Natural killer cell (primary cell): ENCODE measurements around the gene SLC2A13. TPM values are rescaled to one million over a fixed set of nuclear protein-coding genes. Genes with fewer than 3 reads are reported as not detected.

Source experiments
- ATAC-seq, 3 donors: fragments of 150-1000 bp in 2 of 3; fragments of 200-7000 bp in 1 of 3; cut with Tn5 transposase; 1 replicate in 1 of 3; 2 replicates in 2 of 3; pipeline ENCODE4 v1.10.0; 2021; ENCODE audit warnings: mild to moderate bottlenecking in 2 of 3, moderate library complexity in 2 of 3
- DNase-seq, 2 donors: peaks; one replicate each; pipeline versions ENCODE4 v3.0.0 to v3.0.0-alpha.2; 2013 to 2021; ENCODE audit warnings: mixed read lengths in 1 of 2
- H3K27ac ChIP-seq: one replicate; pipeline ENCODE4 v1.5.1; 2013; ENCODE audit warnings: mild to moderate bottlenecking, low read length
- H3K27me3 ChIP-seq: one replicate; pipeline ENCODE4 v1.6.1; 2013; ENCODE audit warnings: low read length; ENCODE audit not compliant: control insufficient read depth, insufficient read depth
- H3K36me3 ChIP-seq: one replicate; pipeline ENCODE4 v1.6.1; 2013; ENCODE audit warnings: low read length; ENCODE audit not compliant: control insufficient read depth, insufficient read depth
- H3K4me1 ChIP-seq: one replicate; pipeline ENCODE4 v1.6.1; 2013; ENCODE audit warnings: low read length; ENCODE audit not compliant: control insufficient read depth, insufficient read depth
- H3K4me3 ChIP-seq: one replicate; pipeline ENCODE4 v1.5.1; 2013; ENCODE audit warnings: low read length
- H3K9me3 ChIP-seq: one replicate; pipeline ENCODE4 v1.6.1; 2013; ENCODE audit warnings: low read length; ENCODE audit not compliant: control insufficient read depth, insufficient read depth
- H3K27ac Mint-ChIP-seq, 2 donors: one replicate each; pipeline ENCODE4 v1.8.0; 2022; ENCODE audit warnings: mild to moderate bottlenecking in 2 of 2, mixed read lengths in 2 of 2, moderate library complexity in 1 of 2
- H3K27me3 Mint-ChIP-seq, 2 donors: one replicate each; pipeline ENCODE4 v1.8.0; 2022; ENCODE audit warnings: low read depth in 2 of 2, mixed read lengths in 2 of 2
- H3K36me3 Mint-ChIP-seq: one replicate; pipeline ENCODE4 v1.8.0; 2022; ENCODE audit warnings: mixed read lengths
- H3K4me1 Mint-ChIP-seq, 2 donors: one replicate each; pipeline ENCODE4 v1.8.0; 2022; ENCODE audit warnings: mixed read lengths in 2 of 2
- H3K4me3 Mint-ChIP-seq: one replicate; pipeline ENCODE4 v1.8.0; 2022; ENCODE audit warnings: mild to moderate bottlenecking, moderate library complexity, mixed read lengths
- H3K9me3 Mint-ChIP-seq, 2 donors: one replicate each; pipeline ENCODE4 v1.8.0; 2022; ENCODE audit warnings: mixed read lengths in 2 of 2
- CTCF ChIP-seq: fragments of 200-600 bp; IDR thresholded peaks from one replicate; pipeline ENCODE4 v1.8.0; 2022; ENCODE audit warnings: antibody characterized with exemption
- WGBS: methylation state at CpG from one replicate; pipeline ENCODE4 v1.1.7; 2013; ENCODE audit warnings: missing lambda C conversion rate; ENCODE audit not compliant: insufficient coverage; 5-methylcytosine and 5-hydroxymethylcytosine counted together
- intact Hi-C: fragments of 100-400 bp; cut with micrococcal nuclease; formaldehyde crosslinking; loops from one replicate; pipeline ENCODE4 v1.14.2; 2022
- total RNA-seq, 4 donors: library from RNA; stranded (reverse); fragments of 120-200 nt in 1 of 4; gene quantifications; one replicate each; pipeline versions ENCODE4 v1.2.3 to v1.2.4, GENCODE V29; 2013 to 2022

Gene SLC2A13
- total RNA-seq, 3 donors from 2014 or later (not counting 1 experiment from before 2014, with no cell fraction given), result 6.0 to 10.9 (median 8.7) TPM

- no peak for TF ChIP-seq CTCF
- H3K36me3 ChIP-seq, result no peaks in the 10 kb centered on the region
- H3K4me3 ChIP-seq, result no peak overlapping the region
- no peaks in the 10 kb centered on the region for H3K36me3 Mint-ChIP-seq
- no peaks in the 10 kb centered on the region for H3K27me3 ChIP-seq
- H3K27me3 Mint-ChIP-seq, result no peaks in the 10 kb centered on the region
- 92% methylated on average over 2 of the region's 2 CpGs for WGBS
- no peak overlapping the region for H3K27ac Mint-ChIP-seq
- no peak for DNase-seq
- H3K4me1 ChIP-seq, result no peaks in the 10 kb centered on the region
- H3K9me3 Mint-ChIP-seq, result no peaks in the 10 kb centered on the region
- H3K4me1 Mint-ChIP-seq, result peaks cover 6 to 9% of the 10 kb centered on the region in 2 donors
- no peaks in the 10 kb centered on the region for H3K9me3 ChIP-seq
- no peak for ATAC-seq
- no peak overlapping the region for H3K4me3 Mint-ChIP-seq
- H3K27ac ChIP-seq, result no peak overlapping the region
- intact Hi-C loops, result no loop called here
Observed at GRCh38 chr12:39803151-39803550, 302.7 kb downstream of the SLC2A13 start.

- Histone ChIP-seq H3K9me3 (no peaks in the 10 kb centered on the region), H3K4me1 (no peaks in the 10 kb centered on the region), H3K36me3 (no peaks in the 10 kb centered on the region), H3K27me3 (no peaks in the 10 kb centered on the region), H3K27ac (no peak overlapping the region), H3K4me3 (no peak overlapping the region)
- DNase-seq (no peak), ATAC-seq (no peak)
- no peaks in the 10 kb centered on the region for H3K27me3 Mint-ChIP-seq
- TF ChIP-seq CTCF, result no peak
- H3K4me1 Mint-ChIP-seq, result no peaks in the 10 kb centered on the region
- H3K27ac Mint-ChIP-seq, result no peak overlapping the region
- WGBS, result 90% methylated on average over 4 of the region's 4 CpGs
- intact Hi-C loops, result no loop called here
- no peaks in the 10 kb centered on the region for H3K9me3 Mint-ChIP-seq
- H3K4me3 Mint-ChIP-seq, result no peak overlapping the region
- no peaks in the 10 kb centered on the region for H3K36me3 Mint-ChIP-seq
Observed at GRCh38 chr12:39798977-39799376, 306.9 kb downstream of the SLC2A13 start.

GRCh38 chr12:39798429-39798828 lies 307.5 kb downstream of the SLC2A13 start:
- Mint-ChIP-seq H3K36me3 (no peaks in the 10 kb centered on the region), H3K4me1 (no peaks in the 10 kb centered on the region), H3K27me3 (no peaks in the 10 kb centered on the region), H3K27ac (no peak overlapping the region), H3K9me3 (no peaks in the 10 kb centered on the region), H3K4me3 (no peak overlapping the region)
- Histone ChIP-seq H3K4me3 (no peak overlapping the region), H3K27ac (no peak overlapping the region), H3K4me1 (no peaks in the 10 kb centered on the region), H3K9me3 (no peaks in the 10 kb centered on the region), H3K27me3 (no peaks in the 10 kb centered on the region), H3K36me3 (no peaks in the 10 kb centered on the region)
- DNase-seq, result no peak
- ATAC-seq, result no peak
- intact Hi-C loops, result no loop called here
- WGBS, result 94% methylated on average over 5 of the region's 5 CpGs
- no peak for TF ChIP-seq CTCF

GRCh38 chr12:39795481-39795880 lies 310.4 kb downstream of the SLC2A13 start:
- no peak for ATAC-seq
- TF ChIP-seq CTCF, result no peak
- no peaks in the 10 kb centered on the region for H3K9me3 ChIP-seq
- no peak overlapping the region for H3K4me3 ChIP-seq
- no peak overlapping the region for H3K27ac Mint-ChIP-seq
- H3K4me1 Mint-ChIP-seq, result no peaks in the 10 kb centered on the region
- H3K27me3 ChIP-seq, result no peaks in the 10 kb centered on the region
- H3K4me3 Mint-ChIP-seq, result no peak overlapping the region
- no peaks in the 10 kb centered on the region for H3K27me3 Mint-ChIP-seq
- no peak for DNase-seq
- intact Hi-C loops, result no loop called here
- no peaks in the 10 kb centered on the region for H3K36me3 ChIP-seq
- 96% methylated on average over 2 of the region's 2 CpGs for WGBS
- H3K36me3 Mint-ChIP-seq, result no peaks in the 10 kb centered on the region
- no peak overlapping the region for H3K27ac ChIP-seq
- no peaks in the 10 kb centered on the region for H3K9me3 Mint-ChIP-seq
- no peaks in the 10 kb centered on the region for H3K4me1 ChIP-seq
